Lung (tissue), 13 donors: ENCODE results near the gene L3MBTL4. TPM values are rescaled to one million over a fixed set of nuclear protein-coding genes. Genes with fewer than 3 reads are reported as not detected.

ENCODE experiments used
- ATAC-seq: fragments of 200-7000 bp; cut with Tn5 transposase; one replicate; pipeline ENCODE4 v1.9.1; 2020; ENCODE audit warnings: moderate number of reproducible peaks; ENCODE audit not compliant: insufficient read depth, low FRiP score
- DNase-seq, 3 donors: peaks; one replicate each; pipeline ENCODE4 v3.0.0-alpha.2; 2013 to 2017
- H3K27ac ChIP-seq, 2 donors: one replicate each; pipeline ENCODE4 v1.5.1; 2013; ENCODE audit warnings: mild to moderate bottlenecking in 2 of 2, moderate library complexity in 2 of 2, control low read depth in 1 of 2, inconsistent platforms in 1 of 2, low read depth in 1 of 2, low read length in 1 of 2
- H3K27me3 ChIP-seq, 3 donors: one replicate each; pipeline ENCODE4 v1.5.1; 2013; ENCODE audit warnings: low read length in 2 of 3; ENCODE audit not compliant: control insufficient read depth in 3 of 3, insufficient read depth in 3 of 3
- H3K36me3 ChIP-seq, 4 donors: one replicate each; pipeline ENCODE4 v1.5.1; 2013; ENCODE audit warnings: low read length in 4 of 4, mild to moderate bottlenecking in 1 of 4, moderate library complexity in 1 of 4; ENCODE audit not compliant: control insufficient read depth in 4 of 4, insufficient read depth in 4 of 4
- H3K4me1 ChIP-seq, 5 donors: one replicate each; pipeline ENCODE4 v1.5.1; 2013; ENCODE audit warnings: low read length in 5 of 5, mild to moderate bottlenecking in 2 of 5, moderate library complexity in 1 of 5; ENCODE audit not compliant: control insufficient read depth in 5 of 5, insufficient read depth in 5 of 5
- H3K4me3 ChIP-seq: one replicate; pipeline ENCODE4 v1.5.1; 2013; ENCODE audit warnings: mild to moderate bottlenecking, control low read depth, moderate library complexity
- H3K9ac ChIP-seq, 2 donors: one replicate each; pipeline ENCODE4 v1.5.1; 2013; ENCODE audit warnings: low read length in 2 of 2, control low read depth in 1 of 2; ENCODE audit not compliant: insufficient read depth in 1 of 2
- H3K9me3 ChIP-seq, 4 donors: one replicate each; pipeline ENCODE4 v1.5.1; 2013; ENCODE audit warnings: low read length in 3 of 4, mild to moderate bottlenecking in 1 of 4, moderate library complexity in 1 of 4; ENCODE audit not compliant: control insufficient read depth in 4 of 4, insufficient read depth in 3 of 4
- CTCF ChIP-seq: IDR thresholded peaks from 2 replicates; pipeline ENCODE4 v1.5.1; 2012; ENCODE audit warnings: mild to moderate bottlenecking; ENCODE audit errors: control extremely low read depth, extremely low read depth
- WGBS, 2 donors: extraction: QIAGEN DNeasy Blood & Tissue Kit; methylation state at CpG; one replicate each; pipeline ENCODE4 v1.1.7; 2013; 5-methylcytosine and 5-hydroxymethylcytosine counted together
- polyA plus RNA-seq, 2 donors: library from polyadenylated mRNA; stranded (reverse); fragments of 200-250 nt; gene quantifications; one replicate each; pipeline ENCODE4 v1.2.1, GENCODE V29; 2013
- small RNA-seq: library from RNA; depleted of rRNA; stranded (forward); fragments of <200 nt; gene quantifications from one replicate; pipeline ENCODE3, GENCODE V24; 2014; ENCODE audit warnings: low replicate concordance
- total RNA-seq, 2 donors: library from RNA; depleted of rRNA in 1 of 2; stranded (reverse); fragments of >200 nt in 1 of 2; gene quantifications; one replicate each; pipeline ENCODE4 v1.2.1, GENCODE V29; 2014 to 2021
- donor health status: control.
- donor health status: control.
- donor health status: Bipolar disorder and iron deficiency.
- donor health status: healthy.
- donor health status: DM: yes; HTN: yes; CAD: no.

Gene L3MBTL4
- total and polyA plus RNA-seq, 4 donors, result 2.8 to 16.8 (median 9.9) TPM

- DNase-seq, result peak in 2 of 3 donors; percentile 5 to 19
Observed at GRCh38 chr18:5912566-5912965, 502.1 kb downstream of the L3MBTL4 start.

DNA sequence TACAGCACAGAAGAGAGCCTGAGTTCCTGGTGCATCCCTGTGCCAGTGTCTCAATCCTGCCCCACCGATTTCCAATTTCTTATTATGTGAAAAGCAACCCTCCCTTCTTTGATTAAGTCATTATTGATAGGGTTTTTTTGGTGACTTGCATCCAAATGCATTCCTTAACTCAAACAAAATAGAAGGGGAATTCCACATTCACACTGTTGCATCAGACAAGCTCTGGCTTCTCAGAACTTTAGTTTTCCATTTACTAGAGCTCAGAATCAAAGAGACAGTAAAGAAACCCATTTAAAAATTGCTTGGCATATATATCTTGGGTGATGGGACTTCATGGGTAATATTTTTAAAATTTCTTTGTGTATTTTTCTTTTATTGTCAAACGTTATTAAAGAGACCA, 505.6 kb downstream of the L3MBTL4 start:
- no peak overlapping the region for H3K27ac ChIP-seq
- H3K9me3 ChIP-seq, result no peaks in the 10 kb centered on the region
- no peak overlapping the region for H3K4me3 ChIP-seq
- no peaks in the 10 kb centered on the region for H3K36me3 ChIP-seq
- H3K4me1 ChIP-seq, result no peaks in the 10 kb centered on the region
- no peak for TF ChIP-seq CTCF
- WGBS, 2 donors, result 81 to 83% methylated on average over 2 of the region's 2 CpGs
- H3K27me3 ChIP-seq, result no peaks in the 10 kb centered on the region
- no peak for ATAC-seq
- no peak for DNase-seq
- H3K9ac ChIP-seq, result no peak overlapping the region

More at GRCh38 chr18:5912566-5912965, 502.1 kb downstream of the L3MBTL4 start:
- Histone ChIP-seq H3K36me3 (no peaks in the 10 kb centered on the region), H3K4me1 (peaks cover 0 to 2% (median 0%) of the 10 kb centered on the region in 5 donors), H3K4me3 (no peak overlapping the region), H3K27ac (no peak overlapping the region), H3K9ac (no peak overlapping the region), H3K9me3 (no peaks in the 10 kb centered on the region), H3K27me3 (no peaks in the 10 kb centered on the region)
- TF ChIP-seq CTCF, result no peak
- WGBS, 2 donors, result 59 to 78% methylated on average over 7 of the region's 7 CpGs
- no peak for ATAC-seq

Small RNA genes lying within 50 kb of the gene (small RNA-seq; reads per million reads assigned to genes)
- gene RNU5F-3P (not detected), gene RNU6-349P (not detected)
